ENCODE data around the gene DOCK1.

Gene DOCK1

DNA sequence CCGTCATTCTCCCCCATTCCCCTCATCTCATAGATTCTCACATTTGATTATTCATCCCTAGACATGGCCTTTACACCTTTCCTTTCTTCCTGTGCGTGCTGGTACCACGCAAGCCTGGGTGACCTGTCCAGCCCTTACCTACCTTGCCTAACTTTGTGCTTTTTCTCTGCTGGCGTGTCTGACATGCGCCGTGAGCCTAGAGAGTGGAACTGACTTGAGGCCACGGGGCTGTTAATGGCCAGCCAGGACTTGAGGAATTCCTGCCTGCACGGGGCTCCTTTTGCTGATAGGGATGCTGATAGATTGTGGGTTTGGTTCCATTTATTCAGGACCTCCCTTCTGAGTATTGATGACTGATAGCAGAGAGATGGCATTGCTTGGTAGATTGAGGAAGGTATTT lies 134.2 kb downstream of the DOCK1 start:
- DNase-seq = no peak

DNA sequence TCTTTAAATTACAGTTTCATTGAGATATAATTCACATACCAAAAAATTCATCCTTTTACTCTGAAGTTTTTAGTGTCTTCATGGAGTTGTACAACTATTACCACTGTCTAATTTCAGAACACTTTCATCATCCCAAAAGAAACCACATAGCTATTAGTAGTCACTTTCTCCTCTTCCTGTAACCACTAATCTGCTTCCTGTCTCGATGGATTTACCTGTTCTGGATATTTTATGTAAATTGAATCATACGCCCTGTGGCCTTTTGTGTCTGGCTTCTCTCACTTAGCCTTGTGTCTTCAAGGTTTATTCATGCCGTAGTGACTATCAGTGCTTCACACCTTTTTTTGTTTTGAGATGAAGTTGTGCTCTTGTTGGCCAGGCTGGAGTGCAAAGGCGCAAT lies 135.5 kb downstream of the DOCK1 start:
- DNase-seq = no peak

GRCh38 chr10:127041552-127041951 lies 136.3 kb downstream of the DOCK1 start:
- DNase-seq = peak; percentile 2 to 55 (median 8)

DNA sequence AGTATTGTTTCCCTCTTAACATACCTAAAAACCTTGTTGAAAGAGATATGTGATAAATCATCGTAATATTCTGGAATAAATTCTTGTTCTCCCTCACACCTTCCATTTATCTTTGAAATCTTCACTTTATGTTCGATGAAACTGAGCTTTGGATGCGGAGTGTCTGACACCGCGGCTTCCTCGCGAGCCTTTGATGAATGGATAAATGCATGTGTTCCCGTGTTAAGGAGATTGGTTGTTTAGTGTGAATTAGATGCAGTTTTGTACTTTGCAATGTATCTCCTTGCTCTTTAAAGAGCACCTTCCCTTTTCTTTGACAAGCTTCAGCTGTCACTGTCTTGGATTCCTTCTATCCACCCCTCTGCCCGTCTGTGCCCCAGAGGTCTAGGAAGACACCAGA lies 138.1 kb downstream of the DOCK1 start:
- DNase-seq = no peak

- no peak for DNase-seq
These were observed 139.0 kb downstream of the DOCK1 start for GRCh38 chr10:127044186-127044585.

- no peak for DNase-seq
These were observed 142.0 kb downstream of the DOCK1 start for GRCh38 chr10:127046975-127047877.

GRCh38 chr10:127047878-127048238 lies 142.6 kb downstream of the DOCK1 start:
- DNase-seq = no peak

- DNase-seq = no peak
These were observed 143.4 kb downstream of the DOCK1 start for GRCh38 chr10:127048630-127049029.

DNA sequence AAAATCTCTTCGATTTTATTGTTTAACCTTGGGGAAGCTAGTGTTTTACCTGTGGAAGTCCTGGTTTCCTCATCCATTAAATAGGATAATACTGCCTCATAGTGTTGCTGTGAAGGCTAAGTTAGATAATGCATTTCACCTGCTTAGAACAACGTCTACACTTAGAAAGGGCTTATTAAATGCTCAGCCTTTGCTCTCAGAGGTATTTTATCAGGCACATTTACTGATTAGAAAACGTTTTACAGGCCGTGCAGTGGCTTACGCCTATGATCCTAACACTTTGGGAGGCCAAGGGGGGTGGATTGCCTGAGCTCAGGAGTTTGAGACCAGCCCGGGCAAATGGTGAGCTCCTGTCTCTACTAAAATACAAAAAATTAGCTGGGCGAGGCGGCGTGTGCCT lies 146.8 kb downstream of the DOCK1 start:
- no peak for DNase-seq

DNA sequence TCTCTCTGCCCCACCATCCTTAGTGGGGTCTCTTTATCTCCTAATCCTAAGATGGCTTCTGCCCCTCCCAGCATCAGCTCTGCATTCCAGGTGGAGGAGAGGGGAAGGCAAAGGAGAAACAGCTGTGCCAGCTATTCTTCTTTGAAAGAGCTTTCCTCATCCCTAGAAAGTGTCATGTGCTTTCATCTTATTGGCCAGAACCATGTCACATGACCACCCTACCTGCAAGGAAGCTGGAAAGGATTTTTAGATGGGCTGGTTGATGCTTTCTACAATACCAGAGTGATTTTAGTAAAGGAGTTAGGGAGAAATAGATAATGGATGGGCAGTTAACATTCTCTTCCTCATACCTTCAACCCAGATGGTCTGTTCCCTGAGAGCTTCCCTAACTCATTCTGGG lies 150.0 kb downstream of the DOCK1 start:
- DNase-seq = no peak

- DNase-seq = no peak
These were observed 154.1 kb downstream of the DOCK1 start for GRCh38 chr10:127059314-127059713.

GRCh38 chr10:127063762-127064161 lies 158.5 kb downstream of the DOCK1 start:
- no peak for DNase-seq

- no peak for DNase-seq
These were observed 159.2 kb downstream of the DOCK1 start for GRCh38 chr10:127064474-127064873.

DNA sequence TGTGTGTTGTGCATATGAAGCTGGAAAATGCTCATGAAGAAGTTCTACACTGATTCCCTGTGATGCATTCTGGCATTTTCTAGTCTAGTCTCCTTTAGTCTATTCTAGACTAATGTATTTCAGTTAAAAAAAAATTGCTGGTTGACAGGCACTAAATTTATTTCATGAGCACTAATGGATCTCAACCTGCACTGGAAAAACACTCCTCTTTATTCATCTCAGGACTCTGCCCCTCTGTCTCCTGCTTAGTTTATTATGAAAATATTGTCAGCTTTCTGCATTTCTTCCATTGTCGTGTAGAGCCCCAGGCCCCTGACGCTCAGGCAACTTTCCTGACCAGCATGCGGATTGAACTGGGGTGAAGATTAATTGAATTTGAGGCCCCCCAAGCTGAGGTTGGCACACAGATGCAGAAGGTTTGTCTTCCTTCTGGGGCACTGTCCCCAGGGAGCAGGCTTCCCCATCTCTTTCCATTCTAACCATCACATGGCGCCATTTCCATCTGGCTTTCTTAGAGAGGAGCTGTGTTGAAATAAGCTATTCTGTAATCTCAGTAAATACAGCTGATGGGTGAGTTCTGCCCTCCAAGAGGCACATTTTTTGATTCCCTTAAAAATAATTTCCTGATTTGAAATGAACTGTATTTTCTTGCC lies 162.4 kb downstream of the DOCK1 start:
- DNase-seq = no peak

DNA sequence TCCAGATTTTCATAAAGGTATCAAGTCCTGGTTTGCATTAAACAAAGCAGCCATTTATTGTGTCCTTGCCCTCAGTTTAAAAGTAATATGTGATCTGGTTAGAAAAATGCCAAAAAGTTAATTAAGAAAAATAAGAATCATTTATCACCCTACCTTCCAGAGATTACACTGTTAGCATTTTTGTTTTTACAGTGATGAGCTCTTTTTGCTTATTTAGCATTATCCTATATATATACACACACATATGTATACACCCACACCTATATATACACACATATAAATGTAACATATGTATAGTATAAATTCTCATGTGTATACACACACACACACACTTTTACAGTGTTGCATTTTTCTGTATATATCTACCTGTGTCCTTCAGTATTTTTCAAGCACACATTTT lies 163.3 kb downstream of the DOCK1 start:
- DNase-seq = no peak

DNA sequence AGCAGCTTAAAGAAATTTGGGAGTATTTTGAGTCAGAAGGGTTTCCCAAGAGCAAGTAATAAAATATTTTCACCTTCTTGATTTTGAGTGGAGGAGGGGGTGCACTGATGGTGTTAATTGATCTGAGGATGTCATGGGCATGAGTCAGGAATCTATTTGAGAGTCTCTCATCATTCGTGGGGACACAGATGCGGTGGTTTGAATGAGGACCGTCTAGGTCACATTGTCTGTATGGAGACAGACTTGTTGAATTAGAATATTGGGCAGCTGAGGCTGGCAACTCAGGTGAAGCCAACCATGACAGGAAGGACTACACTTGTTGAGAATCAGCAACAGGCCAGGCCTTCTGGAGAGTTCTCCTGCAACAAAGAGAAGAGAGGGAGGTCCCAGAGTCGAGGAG lies 164.2 kb downstream of the DOCK1 start:
- DNase-seq = no peak

- DNase-seq = no peak
These were observed 165.9 kb downstream of the DOCK1 start for GRCh38 chr10:127071126-127071525.

GRCh38 chr10:127073666-127074065 lies 168.4 kb downstream of the DOCK1 start:
- DNase-seq = no peak

- DNase-seq = no peak
These were observed 174.2 kb downstream of the DOCK1 start for GRCh38 chr10:127079392-127079791.

- DNase-seq = no peak
These were observed 175.1 kb downstream of the DOCK1 start for GRCh38 chr10:127080317-127080716.

DNA sequence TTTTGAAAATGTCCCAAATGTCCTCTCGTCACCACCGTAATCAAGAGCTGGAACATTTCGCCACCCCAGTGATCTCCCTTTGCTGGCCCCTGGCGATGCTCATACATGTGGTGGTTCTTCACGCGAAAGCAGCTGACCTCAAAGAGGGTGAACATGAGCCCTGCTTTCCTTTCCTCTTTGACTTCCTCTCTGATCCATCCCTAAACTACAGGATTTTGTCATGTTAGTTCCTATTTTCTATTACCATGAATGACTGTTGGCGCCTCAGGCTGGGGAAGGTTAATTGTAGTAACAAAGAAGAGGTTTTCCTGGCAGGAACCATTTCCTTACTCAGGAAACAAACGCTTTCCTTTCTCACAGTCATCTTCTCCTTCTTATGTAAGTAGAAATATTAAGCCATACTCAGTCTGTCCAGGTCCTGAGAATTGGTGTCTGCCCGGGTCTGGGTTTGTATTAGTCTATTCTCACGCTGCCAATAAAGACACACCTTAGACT lies 176.7 kb downstream of the DOCK1 start:
- DNase-seq = peak; percentile 21 to 53 (median 34)

- no peak for DNase-seq
These were observed 177.4 kb downstream of the DOCK1 start for GRCh38 chr10:127082651-127083050.

DNA sequence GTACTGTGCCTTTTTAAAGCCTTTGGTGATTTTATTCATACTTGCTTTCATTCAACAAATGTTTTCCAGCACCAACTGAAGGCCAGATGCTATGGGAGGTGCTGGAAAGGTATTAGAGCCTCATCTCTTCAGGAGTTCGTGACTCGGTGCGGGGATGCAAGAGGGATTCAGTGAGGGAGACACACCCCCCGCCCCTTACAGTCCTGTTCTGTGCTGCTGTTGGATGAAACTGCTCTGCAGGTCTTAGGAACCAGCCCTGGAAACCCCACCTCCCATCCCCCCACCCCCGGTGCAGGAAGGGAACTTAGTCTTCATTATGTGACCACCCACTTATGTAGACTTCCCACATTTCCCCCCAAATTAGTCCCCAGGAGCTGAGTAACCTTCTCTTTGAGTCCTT lies 180.7 kb downstream of the DOCK1 start:
- DNase-seq = no peak

- DNase-seq = no peak
These were observed 183.7 kb downstream of the DOCK1 start for GRCh38 chr10:127088908-127089307.
